Measurements from ENCODE around the gene GNG7.
"Not testable (repeated sequence)": the region's sequence is repeated elsewhere in the genome, so short reads cannot be mapped to it uniquely, and the experiment has no call there.

DNA sequence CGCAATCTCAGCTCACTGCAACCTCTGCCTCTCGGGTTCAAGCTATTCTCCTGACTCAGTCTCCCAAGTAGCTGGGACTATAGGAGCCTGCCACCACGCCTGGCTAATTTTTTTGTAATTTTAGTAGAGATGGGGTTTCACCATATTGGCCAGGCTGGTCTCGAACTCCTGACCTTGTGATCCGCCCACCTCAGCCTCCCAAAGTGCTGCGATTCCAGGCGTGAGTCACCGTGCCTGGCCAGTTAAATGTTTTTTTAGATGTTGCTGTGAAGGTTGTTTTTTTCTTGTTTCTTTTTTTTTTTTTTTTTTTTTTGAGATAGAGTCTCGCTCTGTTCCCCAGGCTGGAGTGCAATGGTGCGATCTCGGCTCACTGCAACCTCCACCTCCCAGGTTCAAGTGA, 183.6 kb downstream of the GNG7 start:
- TF ChIP-seq, protein P1, sequence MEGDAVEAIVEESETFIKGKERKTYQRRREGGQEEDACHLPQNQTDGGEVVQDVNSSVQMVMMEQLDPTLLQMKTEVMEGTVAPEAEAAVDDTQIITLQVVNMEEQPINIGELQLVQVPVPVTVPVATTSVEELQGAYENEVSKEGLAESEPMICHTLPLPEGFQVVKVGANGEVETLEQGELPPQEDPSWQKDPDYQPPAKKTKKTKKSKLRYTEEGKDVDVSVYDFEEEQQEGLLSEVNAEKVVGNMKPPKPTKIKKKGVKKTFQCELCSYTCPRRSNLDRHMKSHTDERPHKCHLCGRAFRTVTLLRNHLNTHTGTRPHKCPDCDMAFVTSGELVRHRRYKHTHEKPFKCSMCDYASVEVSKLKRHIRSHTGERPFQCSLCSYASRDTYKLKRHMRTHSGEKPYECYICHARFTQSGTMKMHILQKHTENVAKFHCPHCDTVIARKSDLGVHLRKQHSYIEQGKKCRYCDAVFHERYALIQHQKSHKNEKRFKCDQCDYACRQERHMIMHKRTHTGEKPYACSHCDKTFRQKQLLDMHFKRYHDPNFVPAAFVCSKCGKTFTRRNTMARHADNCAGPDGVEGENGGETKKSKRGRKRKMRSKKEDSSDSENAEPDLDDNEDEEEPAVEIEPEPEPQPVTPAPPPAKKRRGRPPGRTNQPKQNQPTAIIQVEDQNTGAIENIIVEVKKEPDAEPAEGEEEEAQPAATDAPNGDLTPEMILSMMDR (IDR thresholded peaks at IDR 0.05), result not testable (repeated sequence)
- not testable (repeated sequence) for TF ChIP-seq POLR2A (IDR thresholded peaks at IDR 0.05)
